Ramos (cell line): ENCODE data around the gene GPR157.

Source experiments
- in situ Hi-C: fragments of 300-500 bp; cut with MboI; formaldehyde crosslinking; loops from one replicate; pipeline ENCODE4 v1.14.3; 2022; ENCODE audit warnings: low sequenced_read_pairs; ENCODE audit not compliant: unreplicated experiment

The GPR157 gene

DNA sequence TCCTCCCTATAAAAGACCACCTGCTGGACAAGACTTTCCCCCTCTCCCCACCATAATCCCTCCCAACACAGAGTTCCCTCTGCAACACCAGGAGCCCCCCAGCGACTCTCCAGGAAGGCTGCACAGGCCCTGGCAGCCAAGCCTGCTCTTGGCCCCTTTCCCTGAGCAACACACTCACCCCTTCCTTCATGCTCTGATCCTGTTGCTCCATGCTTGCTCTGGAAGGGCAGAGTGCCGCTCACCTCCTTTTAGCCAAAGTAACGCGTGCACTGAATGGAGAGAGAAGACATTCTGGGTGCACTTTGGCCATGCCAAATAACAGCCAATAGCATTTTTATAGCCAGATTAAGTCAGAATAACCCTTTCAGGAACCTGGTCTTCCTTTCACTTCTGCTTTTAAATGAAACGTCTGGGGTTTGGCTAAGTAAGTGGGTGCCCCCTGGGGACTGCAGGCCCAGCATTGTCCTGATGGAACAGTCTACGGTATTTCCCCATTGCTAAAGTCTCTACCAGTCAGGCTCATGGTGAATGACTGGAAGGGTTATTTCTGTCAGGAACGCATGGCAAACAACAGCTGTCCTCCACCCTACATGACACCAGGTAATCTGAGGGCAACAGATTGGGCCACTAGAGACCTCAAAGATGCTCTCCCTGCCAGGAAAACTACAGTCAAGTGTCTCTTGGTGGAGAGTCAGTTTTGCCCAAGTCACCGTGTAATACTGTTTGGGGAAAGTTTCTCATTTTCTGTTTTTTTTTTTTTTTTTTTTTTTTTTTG is 59.4 kb downstream of the GPR157 start, which contains the start of gene SLC2A5:
SLC2A5 (minus strand) TSS at position 310 of the 775 bp plus-strand sequence; CDS start at position 211, 99 bp downstream.
- in situ Hi-C loops = loop anchor here (25.0 kb wide), 1 partner anchor 532 kb away; no protein-coding TSS in a partner anchor

DNA sequence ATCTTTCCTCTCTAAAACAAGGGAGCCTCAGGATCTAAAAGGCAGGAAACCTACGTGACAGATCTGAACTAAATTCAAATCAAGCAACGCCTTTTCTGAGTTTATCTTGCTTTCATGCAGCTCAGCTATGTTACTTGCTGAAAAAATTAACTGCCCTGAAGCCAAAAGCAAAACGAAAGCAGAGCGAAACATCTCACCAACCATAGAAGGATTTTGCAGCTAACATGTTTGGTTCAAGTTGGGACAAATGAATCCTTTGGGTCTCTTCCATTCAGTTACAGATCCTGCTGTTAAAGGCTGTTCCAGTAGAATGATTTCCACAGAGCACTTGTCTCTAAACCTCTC is 59.9 kb downstream of the GPR157 start:
- in situ Hi-C loops = loop anchor here (25.0 kb wide), 1 partner anchor 532 kb away; no protein-coding TSS in a partner anchor

DNA sequence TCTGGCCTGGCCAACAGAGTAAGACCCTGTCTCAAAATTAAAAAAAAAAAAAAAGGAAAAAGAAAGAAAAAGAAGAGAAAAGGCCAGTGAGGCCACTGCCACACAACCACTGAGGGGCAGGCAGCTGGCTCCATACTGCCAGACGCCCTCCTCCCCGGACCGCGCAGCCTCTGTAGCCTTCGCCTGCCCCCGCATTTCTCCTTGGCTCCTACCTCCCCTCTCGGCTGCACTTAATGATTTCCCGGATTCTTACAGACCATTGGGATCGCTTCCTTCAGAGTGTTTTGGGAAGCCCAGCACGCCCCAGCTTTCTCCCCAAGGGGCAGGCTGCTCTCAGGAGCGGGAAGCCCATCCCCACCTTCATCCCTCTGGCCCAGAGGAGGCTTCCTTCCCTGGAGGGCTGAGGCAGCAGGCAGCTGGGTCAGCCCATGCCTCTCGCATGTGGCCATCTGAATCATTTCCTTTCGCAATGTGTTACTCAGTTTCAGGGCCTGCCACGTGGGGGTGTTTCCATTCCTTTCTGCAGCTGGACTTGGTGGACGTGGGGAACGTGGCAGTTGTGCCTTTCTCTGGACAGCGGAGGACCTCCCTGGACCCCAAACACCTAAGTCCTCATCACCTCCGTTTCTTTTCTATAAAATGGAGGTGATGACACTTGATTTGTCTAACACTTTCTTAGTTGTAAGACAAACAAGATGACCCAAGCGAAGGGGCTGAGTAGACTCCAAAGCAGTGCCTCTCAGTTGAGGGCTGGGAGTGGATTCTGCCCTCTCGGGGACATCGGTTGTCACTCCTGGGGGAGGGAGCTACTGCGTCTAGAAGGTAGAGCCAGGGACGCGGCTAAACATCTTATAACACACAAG is 61.7 kb downstream of the GPR157 start:
- in situ Hi-C loops = loop anchor here (25.0 kb wide), 1 partner anchor 530 kb away; no protein-coding TSS in a partner anchor

DNA sequence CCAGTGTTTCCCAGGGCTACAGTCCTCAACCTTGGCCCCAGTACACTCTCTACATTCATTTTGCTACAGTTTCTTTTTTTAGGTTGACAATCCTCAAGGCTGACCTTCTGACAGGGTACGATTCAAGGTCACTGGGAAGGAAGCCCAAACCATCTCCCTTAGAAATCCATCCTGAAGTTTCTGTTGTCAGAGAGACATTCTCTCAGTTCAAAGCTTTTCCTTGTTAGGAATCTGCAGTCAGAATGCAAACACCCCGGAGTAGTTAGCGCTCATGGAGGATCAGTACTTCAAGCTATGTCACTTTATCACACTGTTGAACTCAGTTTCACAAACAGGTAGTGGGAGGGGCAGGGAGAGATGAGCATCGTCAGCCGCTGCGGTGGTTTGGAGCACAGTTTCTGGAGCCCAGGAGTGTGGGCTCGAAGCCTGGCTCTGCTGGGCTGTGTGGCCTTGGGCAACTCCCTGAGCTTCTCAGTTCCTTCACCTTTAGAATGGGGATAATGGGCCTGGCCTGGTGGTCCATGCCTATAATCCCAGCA is 63.6 kb downstream of the GPR157 start:
- in situ Hi-C loops = loop anchor here (25.0 kb wide), 1 partner anchor 528 kb away; no protein-coding TSS in a partner anchor

DNA sequence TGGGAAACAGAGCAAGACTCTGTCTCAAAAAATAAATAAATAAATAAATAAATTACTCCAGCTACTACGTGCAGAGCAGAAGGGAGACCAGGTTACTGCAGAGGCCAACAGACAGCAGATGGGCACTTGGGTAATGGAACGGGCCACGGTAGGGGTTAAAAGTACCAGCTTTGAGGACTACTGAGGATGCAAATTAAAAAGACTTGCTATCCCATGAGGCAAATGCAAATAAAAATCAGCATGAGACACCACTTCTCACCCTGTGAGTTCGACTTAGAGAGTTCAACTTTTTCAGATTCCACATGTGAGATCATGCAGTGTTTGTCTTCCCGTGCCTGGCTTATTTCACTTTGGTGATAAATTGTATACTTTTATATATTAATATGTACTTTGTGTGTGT is 66.1 kb downstream of the GPR157 start:
- in situ Hi-C loops = loop anchor here (25.0 kb wide), 1 partner anchor 526 kb away; no protein-coding TSS in a partner anchor

DNA sequence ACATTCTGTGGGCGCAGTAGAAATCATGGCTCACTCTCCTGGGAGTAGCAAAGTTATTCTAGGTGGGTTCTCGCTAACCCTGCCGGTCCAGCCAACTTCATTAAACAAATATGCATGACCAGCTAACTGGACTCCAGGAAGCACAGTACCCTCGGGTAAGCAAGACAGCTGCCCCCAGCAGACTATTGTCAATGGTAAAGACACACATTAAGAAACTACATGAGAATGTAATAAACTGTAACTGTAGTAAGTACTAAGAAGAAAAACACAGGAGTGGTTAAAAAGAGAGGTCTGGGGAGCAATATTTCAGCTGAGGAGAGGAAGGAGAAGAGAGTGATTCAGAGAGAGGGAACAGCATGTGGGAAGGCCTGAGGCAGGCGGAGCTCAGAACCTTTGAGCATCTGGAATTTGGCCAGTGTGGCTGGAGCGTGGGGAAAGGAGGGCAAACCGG is 66.9 kb downstream of the GPR157 start:
- in situ Hi-C loops = loop anchor here (25.0 kb wide), 1 partner anchor 525 kb away; no protein-coding TSS in a partner anchor

DNA sequence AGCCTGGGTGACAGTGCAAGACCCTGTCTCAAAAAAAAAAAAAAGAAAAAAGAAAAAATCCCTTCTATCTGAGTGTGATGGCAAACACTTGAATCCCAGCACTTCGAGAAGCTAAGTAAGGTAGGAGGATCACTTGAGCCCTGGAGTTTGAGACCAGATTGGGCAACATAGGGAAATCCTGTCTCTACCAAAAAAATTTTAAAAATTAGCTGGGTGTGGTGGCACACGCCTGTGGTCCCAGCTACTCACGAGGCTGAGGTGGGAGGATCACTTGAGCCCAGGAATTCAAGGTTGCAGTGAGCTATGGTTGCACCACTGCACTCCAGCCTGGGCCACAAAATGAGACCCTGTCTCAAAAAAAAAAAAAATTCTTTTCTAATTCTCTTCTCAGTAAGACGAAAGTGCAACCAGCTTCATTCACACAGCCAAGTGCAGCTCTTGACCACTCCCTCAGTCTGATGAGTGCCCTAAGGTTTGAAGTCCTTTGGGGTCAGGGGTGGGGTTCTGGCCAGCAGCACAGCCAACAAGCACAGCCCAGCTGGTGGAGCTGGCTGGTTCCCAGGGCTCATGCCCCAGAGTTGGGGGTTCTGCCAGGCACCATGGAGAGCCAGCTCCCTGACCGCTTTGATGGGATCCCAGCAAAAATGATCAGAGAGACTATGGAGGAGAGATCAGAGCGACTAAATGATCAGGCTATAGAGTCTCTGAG is 67.5 kb downstream of the GPR157 start:
- in situ Hi-C loops = loop anchor here (25.0 kb wide), 1 partner anchor 524 kb away; no protein-coding TSS in a partner anchor

DNA sequence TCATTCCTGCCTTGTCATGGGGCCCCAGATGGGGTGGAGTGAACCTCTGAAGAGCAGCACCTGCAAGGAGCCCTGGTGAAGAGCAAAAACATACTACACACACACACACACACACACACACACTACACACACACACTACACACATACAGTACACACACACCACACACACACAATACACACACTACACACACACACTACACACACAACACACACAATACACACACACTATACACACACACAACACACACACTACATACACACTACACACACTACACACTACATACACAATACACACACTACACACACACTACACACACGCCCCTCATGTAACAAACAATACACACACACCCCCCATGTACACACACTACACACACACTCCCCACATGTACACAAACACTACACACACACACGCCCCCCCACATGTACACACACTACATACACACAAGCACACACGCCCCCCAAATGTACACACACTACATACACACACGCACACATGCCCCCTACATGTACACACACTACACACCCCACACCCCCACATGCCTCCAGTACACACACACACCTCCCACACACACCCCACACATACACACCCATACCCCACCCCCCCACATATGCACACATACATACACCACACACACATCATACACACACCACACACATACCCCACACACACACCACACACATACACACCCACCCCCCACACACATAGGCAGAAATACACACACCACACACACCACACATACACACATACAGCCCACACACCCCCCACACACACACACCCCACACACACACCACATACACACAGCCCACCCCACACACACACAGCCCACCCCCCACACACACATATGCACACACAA is 68.8 kb downstream of the GPR157 start:
- in situ Hi-C loops = loop anchor here (25.0 kb wide), 1 partner anchor 523 kb away; no protein-coding TSS in a partner anchor

DNA sequence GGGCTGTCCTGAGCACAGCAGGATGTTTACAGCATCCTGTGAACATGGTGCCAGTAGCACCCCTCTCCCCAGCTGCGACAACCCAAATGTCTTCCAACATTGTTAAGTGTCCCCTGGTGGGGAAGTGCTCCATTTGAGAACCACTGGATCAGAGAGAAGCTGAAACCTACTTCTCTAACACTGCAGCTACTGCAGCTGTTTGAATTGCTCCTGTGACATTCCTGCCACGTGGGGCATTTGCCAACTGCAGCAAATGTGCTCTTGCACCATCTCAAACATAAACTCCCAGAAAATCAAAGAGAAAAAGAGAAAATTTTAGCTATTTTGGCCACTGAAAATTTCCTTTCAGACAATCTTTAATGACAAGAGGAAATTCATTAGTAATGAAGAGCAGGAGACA is 70.4 kb downstream of the GPR157 start:
- in situ Hi-C loops = loop anchor here (25.0 kb wide), 1 partner anchor 521 kb away; no protein-coding TSS in a partner anchor

DNA sequence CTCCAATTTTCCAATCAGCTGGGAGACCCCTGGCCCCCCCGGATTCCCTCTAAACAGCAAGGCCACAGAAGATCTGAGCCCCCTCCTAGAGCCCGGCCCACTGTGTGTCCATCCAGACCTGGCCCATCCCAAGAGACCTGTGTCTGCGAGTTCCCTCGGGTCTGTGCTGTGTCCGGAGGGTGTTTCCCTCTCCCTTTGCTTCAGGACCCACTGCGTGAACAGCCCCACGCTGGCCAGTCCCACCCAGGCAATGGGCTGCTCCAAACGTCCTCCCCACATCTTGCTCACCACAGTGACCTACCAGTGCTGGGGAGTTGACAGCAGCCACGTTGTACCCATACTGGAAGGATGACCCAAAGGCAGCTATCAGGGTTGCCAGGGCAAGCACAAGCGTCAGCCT is 71.1 kb downstream of the GPR157 start:
- in situ Hi-C loops = loop anchor here (25.0 kb wide), 1 partner anchor 521 kb away; no protein-coding TSS in a partner anchor

DNA sequence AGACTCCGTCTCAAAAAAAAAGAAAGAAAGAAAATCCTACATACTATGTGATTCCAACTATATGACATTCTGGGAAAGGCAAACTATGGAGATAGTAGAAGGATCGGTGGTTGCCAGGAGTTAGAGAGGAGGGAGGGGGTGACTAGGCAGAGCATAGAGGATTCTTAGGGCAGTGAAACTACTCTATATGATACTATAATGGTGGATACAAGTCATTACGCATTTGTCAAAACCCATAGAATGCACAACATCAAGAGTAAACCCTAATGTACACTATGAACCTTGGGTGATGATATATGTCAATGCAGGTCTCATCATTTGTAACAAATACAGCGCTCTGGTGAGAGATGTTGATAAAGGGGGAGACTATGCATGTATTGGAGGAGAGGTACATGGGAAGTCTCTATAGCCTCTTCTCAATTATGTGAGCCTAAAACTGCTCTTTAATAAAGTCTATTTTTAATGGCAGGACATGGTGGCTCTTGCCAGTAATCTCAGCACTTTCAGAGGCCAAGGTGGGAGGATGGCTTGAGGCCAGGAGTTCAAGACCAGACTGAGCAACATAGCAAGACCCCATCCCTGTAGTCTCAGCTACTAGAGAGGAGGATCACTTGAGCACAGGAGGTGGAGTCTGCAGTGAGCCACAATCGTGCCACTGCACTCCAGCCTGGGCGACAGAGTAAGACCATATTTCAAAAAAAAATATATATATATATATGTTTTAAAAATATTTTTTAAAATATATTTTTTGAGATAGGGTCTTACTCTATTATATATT is 76.4 kb downstream of the GPR157 start:
- in situ Hi-C loops = loop anchor here (25.0 kb wide), 1 partner anchor 515 kb away; no protein-coding TSS in a partner anchor

DNA sequence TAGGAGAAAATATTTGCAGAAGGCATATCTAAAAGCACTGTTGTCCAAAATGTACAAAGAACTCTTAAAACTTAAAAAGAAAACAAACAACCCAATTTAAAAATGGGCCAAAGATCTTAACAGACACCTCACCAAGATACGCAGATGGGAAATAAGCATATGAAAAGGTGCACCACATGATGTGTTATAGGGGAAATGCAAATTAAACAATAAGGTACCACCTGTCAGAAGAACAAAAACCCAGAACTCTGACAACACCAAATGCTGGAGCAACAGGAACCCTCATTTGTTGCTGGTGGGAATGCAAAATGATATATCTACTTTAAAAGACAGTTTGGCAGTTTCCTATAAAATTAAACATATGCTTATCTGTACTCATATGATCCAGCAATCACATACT is 77.5 kb downstream of the GPR157 start:
- in situ Hi-C loops = loop anchor here (25.0 kb wide), 1 partner anchor 514 kb away; no protein-coding TSS in a partner anchor

DNA sequence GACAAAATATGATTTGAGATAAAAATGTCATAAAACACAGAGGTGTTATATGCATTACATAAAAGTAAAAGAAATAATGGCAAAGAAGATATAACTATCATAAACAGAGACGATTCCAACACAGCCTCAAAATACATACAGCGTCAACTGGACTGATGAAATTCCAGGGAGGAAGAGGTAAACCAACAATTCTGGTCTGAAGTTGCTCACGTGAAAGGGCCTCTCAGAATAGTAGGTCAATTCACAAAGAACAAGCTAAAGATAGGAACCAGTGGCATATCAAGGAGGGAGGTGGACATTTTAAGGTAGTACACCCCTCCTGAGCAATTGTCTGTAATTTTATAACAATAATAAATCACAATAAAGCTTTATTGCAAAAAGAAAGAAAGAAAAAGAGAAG is 78.1 kb downstream of the GPR157 start:
- in situ Hi-C loops = loop anchor here (25.0 kb wide), 1 partner anchor 514 kb away; no protein-coding TSS in a partner anchor
